HepG2 (cell line): ENCODE data around the gene TUBB4B. TPM values are rescaled to one million over a fixed set of nuclear protein-coding genes. Genes with fewer than 3 reads are reported as not detected.

Experiments used
- ATAC-seq: fragments of 200-7000 bp; cut with Tn5 transposase; 3 replicates; pipeline ENCODE4 v1.9.1; 2020; ENCODE audit warnings: mild to moderate bottlenecking, moderate library complexity
- BruUV-seq: library from RNA; stranded (reverse); fragments of 400-500 nt; replicated peaks from 2 replicates; lab custom pipeline; 2021; lab: Mats Ljungman, UMichigan
- CTCF ChIA-PET: fragments of 300-600 bp; formaldehyde crosslinking; extraction: SDS; loops from one replicate; lab custom pipeline; 2021; ENCODE audit warnings: low total read pairs, inconsistent platforms, low intra/inter-chr PET ratio; lab: Yijun Ruan, JAX
- POLR2A ChIA-PET: fragments of 350-600 bp; sonication (Branson Sonifier 250); formaldehyde crosslinking; loops from one replicate; lab custom pipeline; 2020; ENCODE audit warnings: antibody characterized with exemption, inconsistent platforms; lab: Yijun Ruan, JAX
- DNase-seq: peaks from one replicate; pipeline ENCODE4 v3.0.0-alpha.2; 2015; ENCODE audit warnings: low spot score
- FAIRE-seq: peaks from 3 replicates; lab custom pipeline; 2011; peaks lifted over from hg19 to GRCh38; lab: Jason Lieb, UNC
- H2AFZ ChIP-seq: one replicate; pipeline ENCODE4 v1.6.1; 2011; ENCODE audit warnings: low read length, inconsistent platforms
- H3K27ac ChIP-seq: fragments of 300-600 bp; 3 replicates; pipeline ENCODE4 v1.8.0; 2011; ENCODE audit warnings: mixed run types, mild to moderate bottlenecking, mixed read lengths, low read length, inconsistent platforms; ENCODE audit not compliant: insufficient read depth; ENCODE audit errors: extremely low read length
- H3K27me3 ChIP-seq, 2 experiments: fragments of 200-600 bp in 1 of 2; 2 replicates in 1 of 2; 3 replicates in 1 of 2; pipeline versions ENCODE4 v1.6.0 to v1.8.0; 2011; ENCODE audit warnings: low read length in 2 of 2, mild to moderate bottlenecking in 2 of 2, moderate library complexity in 2 of 2, inconsistent platforms in 1 of 2; ENCODE audit not compliant: insufficient read depth in 2 of 2, control insufficient read depth in 1 of 2
- H3K36me3 ChIP-seq, 2 experiments: fragments of 200-600 bp in 1 of 2; replicated peaks in 1 of 2; 2 replicates in 1 of 2; 3 replicates in 1 of 2; pipeline versions ENCODE4 v1.5.1 to v1.8.0; 2011; ENCODE audit warnings: low read length in 2 of 2, inconsistent platforms in 1 of 2; ENCODE audit not compliant: insufficient read depth in 2 of 2, control insufficient read depth in 1 of 2
- H3K4me1 ChIP-seq: 2 replicates; pipeline ENCODE4 v1.5.1; 2012; ENCODE audit warnings: low read length, inconsistent platforms; ENCODE audit not compliant: insufficient read depth
- H3K4me2 ChIP-seq: 2 replicates; pipeline ENCODE4 v1.6.0; 2011; ENCODE audit warnings: low read depth, low read length, inconsistent platforms
- H3K4me3 ChIP-seq, 3 experiments: fragments of 200-600 bp in 1 of 3; sonication (generic), shearing (Covaris generic) in 1 of 3; replicated peaks in 1 of 3; 2 replicates each; pipeline ENCODE4 v1.5.1; 2011 to 2016; ENCODE audit warnings: low read length in 3 of 3, inconsistent platforms in 2 of 3, low read depth in 2 of 3, mild to moderate bottlenecking in 2 of 3, control low read depth in 1 of 3, mixed read lengths in 1 of 3; ENCODE audit not compliant: insufficient read depth in 1 of 3
- H3K79me2 ChIP-seq: one replicate; pipeline ENCODE4 v1.6.1; 2011; ENCODE audit warnings: low read length, inconsistent platforms; ENCODE audit not compliant: insufficient read depth
- H3K9ac ChIP-seq: 2 replicates; pipeline ENCODE4 v1.6.0; 2011; ENCODE audit warnings: mild to moderate bottlenecking, low read depth, low read length, inconsistent platforms; ENCODE audit not compliant: insufficient read depth
- H3K9me3 ChIP-seq: 2 replicates; pipeline ENCODE4 v1.5.1; 2012; ENCODE audit warnings: mild to moderate bottlenecking, low read length
- H4K20me1 ChIP-seq: 2 replicates; pipeline ENCODE4 v1.6.0; 2011; ENCODE audit warnings: inconsistent platforms, mild to moderate bottlenecking, low read length, moderate library complexity; ENCODE audit not compliant: insufficient read depth
- AGO2 ChIP-seq: fragments of 200-400 bp; formaldehyde crosslinking; optimal IDR thresholded peaks from 2 replicates; pipeline ENCODE3; 2017; ENCODE audit warnings: mild to moderate bottlenecking, low read depth, low read length, moderate library complexity
- GABPB1 ChIP-seq: IDR thresholded peaks from 2 replicates; pipeline ENCODE4 v1.6.1; 2016; ENCODE audit warnings: mild to moderate bottlenecking, missing genetic modification reagents, moderate library complexity, missing compliant biosample characterization
- KDM5B ChIP-seq: sonication (generic); formaldehyde crosslinking; IDR thresholded peaks from 2 replicates; pipeline ENCODE4 v1.4.0; 2020; ENCODE audit warnings: missing genetic modification reagents, mild to moderate bottlenecking, borderline replicate concordance
- PATZ1 ChIP-seq: sonication (generic); formaldehyde crosslinking; IDR thresholded peaks from 2 replicates; pipeline ENCODE4 v1.4.0; 2020; ENCODE audit warnings: missing genetic modification reagents
- ZNF280B ChIP-seq: sonication (generic); formaldehyde crosslinking; IDR thresholded peaks from 2 replicates; pipeline ENCODE4 v1.5.0; 2020; ENCODE audit warnings: missing genetic modification reagents, mild to moderate bottlenecking, borderline replicate concordance
- WGBS: methylation state at CpG from one replicate; pipeline ENCODE4 v1.1.6; 2017; ENCODE audit warnings: low lambda C conversion rate; 5-methylcytosine and 5-hydroxymethylcytosine counted together
- in situ Hi-C: cut with HindIII; loops from 2 replicates; pipeline ENCODE4 v1.10.0; 2017; ENCODE audit warnings: low pct_unique_long_range_greater_than_20kb; ENCODE audit not compliant: extremely low pct_ligation_motif_present
- intact Hi-C: fragments of 100-400 bp; cut with micrococcal nuclease; formaldehyde crosslinking; loops from one replicate; pipeline ENCODE4 v1.10.0; 2022; ENCODE audit not compliant: unreplicated experiment
- polyA plus RNA-seq, 8 experiments: library from polyadenylated mRNA; depleted of rRNA in 3 of 8; stranded (reverse) in 7 of 8; unstranded in 1 of 8; fragments of >200 nt; fragmentation: Illumina TruSeq in 4 of 8; extraction: Trizol in 4 of 8; gene quantifications; 2 replicates each; pipeline versions ENCODE4 v1.2.1 to v1.2.3, GENCODE V29; 2011 to 2016; ENCODE audit warnings: low read depth in 4 of 8, missing spikeins in 1 of 8, mixed read lengths in 1 of 8; ENCODE audit not compliant: insufficient read depth in 1 of 8
- total RNA-seq, 5 experiments: library from RNA; depleted of rRNA; stranded (reverse); fragments of >200 nt; fragmentation: Illumina TruSeq; extraction: Trizol; gene quantifications; 2 replicates each; pipeline ENCODE4 v1.2.3, GENCODE V29; 2016; ENCODE audit warnings: low read depth in 1 of 5

Gene TUBB4B
- total and polyA plus RNA-seq, 2 of the 13 experiments (the other 11 are each of a cell fraction or from before 2014, with no cell fraction given): 182 to 412 TPM

GRCh38 chr9:137251490-137252268 lies 10.6 kb downstream of the TUBB4B start:
- in situ Hi-C loops (no loop called here), intact Hi-C loops (no loop called here)
- H3K27ac ChIP-seq: no peak overlapping the region
- DNase-seq (no peak), ATAC-seq (no peak), FAIRE-seq (no peak)
- H3K27me3 ChIP-seq: peaks cover 1 to 9% of the 10 kb centered on the region in 2 experiments; a peak in 2 of 5 replicates
- POLR2A ChIA-PET: interaction anchor here (0.6 to 14.2 kb wide), 4 partner anchors 9 to 198 kb away, joined by 3 to 317 read pairs (median 28); partner anchors contain the start of genes TOR4A and TUBB4B
- no peak overlapping the region; the same call in 1 of the 2 replicates for H3K4me2 ChIP-seq
- peaks cover 1 to 2% of the 10 kb centered on the region in 2 experiments; a peak in 2 of 5 replicates for H3K36me3 ChIP-seq
- no peaks in the 10 kb centered on the region for H3K9me3 ChIP-seq
- BruUV-seq: no TSS peak
- peaks cover 14% of the 10 kb centered on the region for H3K79me2 ChIP-seq
- H3K4me1 ChIP-seq: peaks cover 83% of the 10 kb centered on the region
- peak overlapping the region; percentile 5; the same call in 1 of the 2 replicates for H3K9ac ChIP-seq
- no peak overlapping the region for H2AFZ ChIP-seq
- no peaks in the 10 kb centered on the region for H4K20me1 ChIP-seq
- peak overlapping the region in 1 of 3 experiments; percentile 19; a peak in 1 of 6 replicates for H3K4me3 ChIP-seq
- CTCF ChIA-PET: no interaction called here
- 48% methylated on average over 12 of the region's 22 CpGs for WGBS
- TF ChIP-seq AGO2 (peak; percentile 68), ZNF280B (CRISPR knock-in tag) (no peak), PATZ1 (CRISPR knock-in tag) (0 out of 2 replicates have a peak, but pooled peaks have one; percentile 15), GABPB1 (CRISPR knock-in tag) (peak; percentile 9; the same call in 1 of the 2 replicates), KDM5B (CRISPR knock-in tag) (0 out of 2 replicates have a peak, but pooled peaks have one; percentile 15)
